SH-SY5Y (cell line): ENCODE data around the gene MX1.

Experiments
- GATA2 ChIP-seq: IDR thresholded peaks from 2 replicates; pipeline ENCODE4 v1.6.1; 2011; ENCODE audit warnings: mild to moderate bottlenecking, low read depth, low read length
- GATA3 ChIP-seq: IDR thresholded peaks from 2 replicates; pipeline ENCODE4 v1.6.1; 2011; ENCODE audit warnings: low read depth, mild to moderate bottlenecking, low read length, moderate library complexity

DNA sequence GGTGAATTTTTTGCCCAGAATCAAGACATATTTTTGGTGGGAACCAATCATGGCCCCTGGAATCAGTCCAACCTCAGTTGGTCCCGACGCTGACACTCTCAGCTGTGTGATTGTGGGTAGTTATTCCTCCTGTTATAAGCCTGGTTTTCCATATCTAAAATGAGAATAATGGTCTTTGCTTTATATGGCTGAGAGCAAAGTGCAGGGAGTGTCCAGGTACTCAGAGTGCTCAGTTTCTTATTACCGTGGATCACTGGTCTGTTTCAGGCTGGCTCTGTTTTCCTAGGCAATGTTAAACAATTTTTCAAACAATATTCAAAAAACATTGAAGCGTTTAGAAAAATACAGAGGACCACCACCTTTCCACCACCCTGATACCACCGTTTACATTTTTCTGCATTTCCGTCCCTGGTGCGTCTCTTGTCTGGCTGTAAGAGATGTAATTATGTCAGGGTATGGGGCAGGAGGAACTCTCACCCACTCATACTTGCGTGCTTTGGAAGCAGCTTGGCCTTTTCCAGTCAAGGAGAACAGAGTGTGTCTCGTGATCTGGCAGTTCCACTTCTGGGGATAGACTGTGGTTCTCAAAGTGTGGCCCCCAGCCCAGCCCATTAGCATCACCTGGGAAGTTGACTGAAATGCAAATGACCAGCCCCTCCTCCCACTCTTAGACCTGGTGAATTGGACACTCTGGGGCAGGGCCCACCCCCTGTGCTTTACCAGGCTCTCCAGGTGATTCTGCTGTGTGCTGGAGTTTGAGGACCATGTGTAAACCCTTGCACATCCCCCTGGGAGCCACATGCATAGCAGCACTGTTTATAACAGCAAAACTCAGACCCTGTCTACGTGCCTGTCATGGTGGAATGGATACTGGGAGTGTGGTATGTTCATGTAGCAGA, 6.8 kb downstream of the MX1 start:
- TF ChIP-seq GATA3, result no peak
- no peak for TF ChIP-seq GATA2
